IMR-90 (cell line): ENCODE data around the gene COX7C. TPM values are rescaled to one million over a fixed set of nuclear protein-coding genes. Genes with fewer than 3 reads are reported as not detected.

Source experiments
- ATAC-seq: fragments of 200-7000 bp; cut with Tn5 transposase; 2 replicates; pipeline ENCODE4 v1.9.1; 2020; ENCODE audit warnings: low read depth, mild to moderate bottlenecking, moderate library complexity
- BruUV-seq: library from RNA; stranded (reverse); fragments of 400-500 nt; replicated peaks from 2 replicates; lab custom pipeline; 2021; lab: Mats Ljungman, UMichigan
- CTCF ChIA-PET: fragments of 300-600 bp; formaldehyde crosslinking; extraction: SDS; loops from one replicate; lab custom pipeline; 2021; ENCODE audit warnings: antibody characterized with exemption; lab: Yijun Ruan, JAX
- POLR2A ChIA-PET: fragments of 300-600 bp; sonication (Branson Sonifier 250); formaldehyde crosslinking; loops from one replicate; lab custom pipeline; 2022; ENCODE audit warnings: antibody characterized with exemption; ENCODE audit not compliant: unreplicated experiment; lab: Charles Lee
- DNase-seq: peaks from one replicate; pipeline ENCODE4 v3.0.0; 2013
- H2AFZ ChIP-seq: replicated peaks from 2 replicates; pipeline ENCODE3; 2013; ENCODE audit warnings: low read length, mild to moderate bottlenecking; ENCODE audit not compliant: poor library complexity
- H2AK5ac ChIP-seq: 2 replicates; pipeline ENCODE4 v1.6.1; 2013; ENCODE audit warnings: low read depth, low read length, inconsistent platforms
- H2AK9ac ChIP-seq: replicated peaks from 2 replicates; pipeline ENCODE3; 2013; ENCODE audit warnings: mild to moderate bottlenecking, low read depth, low read length, moderate library complexity; ENCODE audit not compliant: poor library complexity
- H2BK120ac ChIP-seq: 2 replicates; pipeline ENCODE4 v1.6.1; 2013; ENCODE audit warnings: low read depth, low read length, inconsistent platforms
- H2BK15ac ChIP-seq: 3 replicates; pipeline ENCODE4 v1.6.1; 2013; ENCODE audit warnings: low read depth, low read length, inconsistent platforms
- H2BK20ac ChIP-seq: 2 replicates; pipeline ENCODE4 v1.6.1; 2013; ENCODE audit warnings: low read depth, mild to moderate bottlenecking, inconsistent platforms, low read length, moderate library complexity
- H2BK5ac ChIP-seq: 2 replicates; pipeline ENCODE4 v1.6.1; 2013; ENCODE audit warnings: mild to moderate bottlenecking, low read depth, low read length, inconsistent platforms; ENCODE audit not compliant: poor library complexity, severe bottlenecking
- H3K14ac ChIP-seq: replicated peaks from 2 replicates; pipeline ENCODE4 v1.6.1; 2013; ENCODE audit warnings: low read depth, low read length, inconsistent platforms
- H3K18ac ChIP-seq: 2 replicates; pipeline ENCODE4 v1.6.1; 2013; ENCODE audit warnings: low read depth, low read length, control low read depth
- H3K23ac ChIP-seq: 2 replicates; pipeline ENCODE4 v1.6.1; 2013; ENCODE audit warnings: low read depth, low read length, inconsistent platforms
- H3K27ac ChIP-seq: 2 replicates; pipeline ENCODE4 v1.5.1; 2013; ENCODE audit warnings: mild to moderate bottlenecking, control low read depth, low read length; ENCODE audit not compliant: insufficient read depth
- H3K27me3 ChIP-seq: 2 replicates; pipeline ENCODE4 v1.6.1; 2013; ENCODE audit warnings: low read length; ENCODE audit not compliant: control insufficient read depth, insufficient read depth
- H3K36me3 ChIP-seq: 2 replicates; pipeline ENCODE4 v1.6.1; 2013; ENCODE audit warnings: low read length, mixed read lengths; ENCODE audit not compliant: control insufficient read depth, insufficient read depth
- H3K4ac ChIP-seq: 2 replicates; pipeline ENCODE4 v1.6.1; 2013; ENCODE audit warnings: low read depth, low read length, inconsistent platforms
- H3K4me1 ChIP-seq: 2 replicates; pipeline ENCODE4 v1.6.1; 2013; ENCODE audit warnings: low read length, mixed read lengths; ENCODE audit not compliant: control insufficient read depth, insufficient read depth
- H3K4me2 ChIP-seq: 2 replicates; pipeline ENCODE4 v1.6.1; 2013; ENCODE audit warnings: low read depth, mild to moderate bottlenecking, control low read depth, low read length, moderate library complexity
- H3K4me3 ChIP-seq: 2 replicates; pipeline ENCODE4 v1.5.1; 2013; ENCODE audit warnings: low read depth, mild to moderate bottlenecking, control low read depth, low read length, moderate library complexity; ENCODE audit not compliant: insufficient read depth
- H3K56ac ChIP-seq: 2 replicates; pipeline ENCODE4 v1.6.1; 2013; ENCODE audit warnings: low read length, inconsistent platforms; ENCODE audit not compliant: insufficient read depth; ENCODE audit errors: extremely low read depth
- H3K79me1 ChIP-seq, 2 experiments: 2 replicates each; pipeline ENCODE4 v1.6.1; 2013; ENCODE audit warnings: low read length in 2 of 2, inconsistent platforms in 1 of 2, low read depth in 1 of 2
- H3K9ac ChIP-seq: 2 replicates; pipeline ENCODE4 v1.6.1; 2013; ENCODE audit warnings: low read depth, low read length, control low read depth
- H3K9me1 ChIP-seq: 2 replicates; pipeline ENCODE4 v1.6.1; 2013; ENCODE audit warnings: low read length, inconsistent platforms; ENCODE audit not compliant: insufficient read depth
- H3K9me3 ChIP-seq: 2 replicates; pipeline ENCODE4 v1.6.1; 2013; ENCODE audit warnings: low read length; ENCODE audit not compliant: control insufficient read depth, insufficient read depth
- H4K20me1 ChIP-seq: 2 replicates; pipeline ENCODE4 v1.6.1; 2013; ENCODE audit warnings: low read length, inconsistent platforms; ENCODE audit not compliant: insufficient read depth
- H4K5ac ChIP-seq: 2 replicates; pipeline ENCODE4 v1.6.1; 2013; ENCODE audit warnings: mild to moderate bottlenecking, low read depth, low read length, control low read depth
- H4K8ac ChIP-seq, 2 experiments: 2 replicates each; pipeline ENCODE4 v1.6.1; 2013; ENCODE audit warnings: low read depth in 2 of 2, low read length in 2 of 2, control low read depth in 1 of 2, inconsistent platforms in 1 of 2
- H4K91ac ChIP-seq: 2 replicates; pipeline ENCODE4 v1.6.1; 2013; ENCODE audit warnings: low read depth, low read length, inconsistent platforms; ENCODE audit not compliant: insufficient read depth
- BHLHE40 ChIP-seq: fragments of 150-350 bp; IDR thresholded peaks from 2 replicates; pipeline ENCODE4 v1.6.1; 2016; ENCODE audit warnings: mild to moderate bottlenecking, low read depth, low read length
- CHD1 ChIP-seq: IDR thresholded peaks from 2 replicates; pipeline ENCODE4 v1.6.1; 2012; ENCODE audit warnings: low read depth, low read length, improper control_type of control experiment
- MAFK ChIP-seq: IDR thresholded peaks from 2 replicates; pipeline ENCODE4 v1.6.1; 2012; ENCODE audit warnings: low read depth, low read length, improper control_type of control experiment
- NFE2L2 ChIP-seq: fragments of 150-350 bp; IDR thresholded peaks from 2 replicates; pipeline ENCODE4 v1.6.1; 2016; ENCODE audit warnings: low read depth, mild to moderate bottlenecking, low read length
- WGBS, 2 experiments: methylation state at CpG; one replicate each; pipeline versions ENCODE4 v1.1.5 to v1.1.7; 2013; ENCODE audit warnings: missing lambda C conversion rate in 2 of 2; ENCODE audit not compliant: insufficient read length in 1 of 2; ENCODE audit errors: extremely low coverage in 2 of 2; 5-methylcytosine and 5-hydroxymethylcytosine counted together
- dilution Hi-C: fragments of 300-500 bp; cut with HindIII; formaldehyde crosslinking; loops from one replicate; pipeline ENCODE4 v1.14.3; 2018; ENCODE audit warnings: low sequenced_read_pairs; ENCODE audit not compliant: unreplicated experiment
- in situ Hi-C: fragments of 300-500 bp; cut with MboI; formaldehyde crosslinking; loops from 3 replicates; pipeline ENCODE4 v1.14.3; 2019; ENCODE audit warnings: low sequenced_read_pairs, inconsistent platforms, mixed read lengths
- intact Hi-C: fragments of 100-400 bp; cut with micrococcal nuclease; formaldehyde crosslinking; loops from 2 replicates; pipeline ENCODE4 v1.10.0; 2022
- polyA plus RNA-seq, 3 experiments: library from polyadenylated mRNA; depleted of rRNA; stranded (reverse); fragments of >200 nt; gene quantifications; 2 replicates each; pipeline ENCODE4 v1.2.3, GENCODE V29; 2012; ENCODE audit warnings: low replicate concordance in 1 of 3
- total RNA-seq: library from RNA; depleted of rRNA; stranded (reverse); fragments of >200 nt; gene quantifications from 2 replicates; pipeline ENCODE4 v1.2.3, GENCODE V29; 2012

Gene COX7C
- total and polyA plus RNA-seq, 2 of the 4 experiments (the other 2 are of a cell fraction), result 91.4 to 564 TPM

GRCh38 chr5:86623785-86624483 lies 6.2 kb downstream of the COX7C start:
- Histone ChIP-seq H2AK9ac (no peak overlapping the region), H4K91ac (no peak overlapping the region), H3K27ac (no peak overlapping the region), H4K20me1 (no peaks in the 10 kb centered on the region), H3K4ac (no peak overlapping the region), H2BK15ac (no peak overlapping the region), H2BK5ac (no peak overlapping the region), H2AK5ac (no peak overlapping the region), H4K5ac (no peak overlapping the region), H3K56ac (no peak overlapping the region), H3K36me3 (peaks cover 2% of the 10 kb centered on the region), H2BK120ac (no peak overlapping the region), H3K9me3 (no peaks in the 10 kb centered on the region), H4K8ac (no peak overlapping the region), H3K9me1 (no peaks in the 10 kb centered on the region), H3K4me3 (no peak overlapping the region), H3K79me1 (peaks cover 2 to 8% of the 10 kb centered on the region in 2 experiments; a peak in 3 of 4 replicates), H3K18ac (no peak overlapping the region), H3K14ac (no peak overlapping the region), H3K4me1 (no peaks in the 10 kb centered on the region), H3K23ac (no peak overlapping the region), H3K27me3 (no peaks in the 10 kb centered on the region), H3K4me2 (no peak overlapping the region), H2BK20ac (no peak overlapping the region), H2AFZ (no peak overlapping the region), H3K9ac (no peak overlapping the region)
- ATAC-seq (no peak), DNase-seq (no peak)
- no CpG with 5 or more reads among the region's 4 CpGs for WGBS, 2 experiments
- dilution Hi-C loops (no loop called here), intact Hi-C loops (loop anchor here (10.0 kb wide), 1 partner anchor 341 kb away; no protein-coding TSS in a partner anchor), in situ Hi-C loops (no loop called here)
- ChIA-PET POLR2A (no interaction called here), CTCF (interaction anchor here (0.6 kb wide), 1 partner anchor 39 kb away, joined by 3 read pairs; no protein-coding TSS in a partner anchor)
- no TSS peak for BruUV-seq
- TF ChIP-seq NFE2L2 (peak; percentile 61), CHD1 (no peak), BHLHE40 (no peak), MAFK (peak; percentile 28; the same call in 1 of the 2 replicates)
